NCI-H1048 (cell line): ENCODE data around the gene GJA10.

Experiments used
- DNase-seq: peaks from one replicate; lab custom pipeline; 2025; lab: John Stamatoyannopoulos, UW

Gene GJA10

DNA sequence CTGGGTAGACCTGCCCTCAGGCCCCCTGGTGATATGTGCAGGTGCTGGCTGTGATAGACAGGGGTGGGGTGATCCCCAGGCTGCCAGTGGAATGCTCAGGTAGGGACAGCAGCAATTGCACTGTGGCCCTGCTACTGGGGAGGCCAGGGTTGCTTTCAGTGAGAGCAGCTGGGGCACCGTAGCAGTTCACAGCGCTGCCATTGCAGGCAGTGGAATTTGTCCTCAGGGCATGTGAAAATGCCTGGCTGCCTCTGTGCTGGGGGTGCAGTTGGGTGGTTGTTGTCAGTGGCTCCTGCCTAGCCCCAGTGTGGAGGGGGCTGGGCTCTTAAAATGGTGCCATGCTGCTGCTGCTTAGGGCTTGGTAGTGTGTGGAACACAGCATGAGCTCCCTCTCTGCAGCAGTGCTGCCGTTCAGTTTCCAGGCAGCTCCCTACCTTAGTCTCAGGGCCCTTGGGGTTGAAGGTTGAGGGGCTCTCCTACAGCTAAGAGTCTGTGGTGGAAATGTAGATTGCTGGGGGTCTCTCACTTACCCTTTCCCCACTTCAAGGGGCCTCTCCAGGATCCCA lies 23.6 kb downstream of the GJA10 start:
- DNase-seq, result no peak

GRCh38 chr6:89921197-89921596 lies 26.9 kb downstream of the GJA10 start:
- DNase-seq, result no peak

GRCh38 chr6:89921691-89922090 lies 27.4 kb downstream of the GJA10 start:
- no peak for DNase-seq

DNA sequence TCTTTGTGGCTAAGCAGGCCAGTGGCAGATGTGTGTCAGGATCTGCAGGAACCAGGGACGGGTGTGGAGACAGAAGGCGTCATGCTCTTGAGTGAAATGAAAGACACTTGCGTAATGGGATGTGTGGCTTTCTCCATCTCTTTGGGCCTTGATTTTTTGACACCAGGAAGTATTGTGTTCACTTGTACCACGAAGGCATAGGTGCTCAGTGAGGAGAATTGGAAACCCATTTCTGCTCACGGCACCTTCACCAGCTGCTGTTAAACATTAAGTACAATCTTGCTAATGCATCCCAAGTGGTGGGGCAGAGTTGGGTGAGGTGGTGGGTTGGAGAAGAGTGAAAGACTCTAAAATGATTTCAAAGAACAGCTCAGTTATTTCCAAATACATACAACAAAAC lies 30.0 kb downstream of the GJA10 start:
- no peak for DNase-seq

DNA sequence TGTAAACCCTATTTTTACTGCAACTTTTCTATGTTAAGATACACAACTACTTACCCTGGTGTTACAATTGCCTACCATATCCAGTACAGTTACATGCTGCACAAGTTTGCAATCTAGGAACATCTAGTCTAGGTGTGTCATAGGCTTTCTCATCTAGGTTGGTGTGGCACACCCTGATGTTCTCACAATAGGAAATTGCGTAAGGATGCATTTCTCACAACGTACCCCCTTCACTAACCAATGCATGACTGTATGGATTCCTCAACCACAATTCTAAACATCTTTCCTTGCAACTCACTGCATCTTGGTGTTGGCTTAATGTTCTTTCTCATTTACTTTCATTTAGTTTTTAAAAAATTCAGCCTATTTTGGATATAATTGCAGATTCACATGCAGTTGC lies 31.6 kb downstream of the GJA10 start:
- no peak for DNase-seq

DNA sequence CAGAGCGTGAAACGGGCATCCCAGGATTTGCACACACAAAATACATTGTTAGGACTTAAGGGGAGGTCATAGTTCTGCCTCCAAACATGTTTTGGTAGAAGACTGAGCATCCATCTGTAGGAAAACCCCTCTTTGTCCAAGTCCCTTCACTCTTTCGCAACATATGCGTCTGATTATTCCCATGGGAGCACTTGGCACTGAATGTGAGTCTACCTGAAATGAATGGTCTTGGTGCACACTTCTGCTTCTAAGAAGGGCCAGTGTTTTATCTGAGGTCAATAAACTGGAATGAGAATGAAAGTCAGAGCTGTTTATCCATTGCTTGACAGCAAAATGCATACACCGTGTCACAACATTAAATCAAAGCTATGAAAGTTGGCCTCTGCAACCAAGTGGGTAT lies 33.0 kb downstream of the GJA10 start:
- no peak for DNase-seq

DNA sequence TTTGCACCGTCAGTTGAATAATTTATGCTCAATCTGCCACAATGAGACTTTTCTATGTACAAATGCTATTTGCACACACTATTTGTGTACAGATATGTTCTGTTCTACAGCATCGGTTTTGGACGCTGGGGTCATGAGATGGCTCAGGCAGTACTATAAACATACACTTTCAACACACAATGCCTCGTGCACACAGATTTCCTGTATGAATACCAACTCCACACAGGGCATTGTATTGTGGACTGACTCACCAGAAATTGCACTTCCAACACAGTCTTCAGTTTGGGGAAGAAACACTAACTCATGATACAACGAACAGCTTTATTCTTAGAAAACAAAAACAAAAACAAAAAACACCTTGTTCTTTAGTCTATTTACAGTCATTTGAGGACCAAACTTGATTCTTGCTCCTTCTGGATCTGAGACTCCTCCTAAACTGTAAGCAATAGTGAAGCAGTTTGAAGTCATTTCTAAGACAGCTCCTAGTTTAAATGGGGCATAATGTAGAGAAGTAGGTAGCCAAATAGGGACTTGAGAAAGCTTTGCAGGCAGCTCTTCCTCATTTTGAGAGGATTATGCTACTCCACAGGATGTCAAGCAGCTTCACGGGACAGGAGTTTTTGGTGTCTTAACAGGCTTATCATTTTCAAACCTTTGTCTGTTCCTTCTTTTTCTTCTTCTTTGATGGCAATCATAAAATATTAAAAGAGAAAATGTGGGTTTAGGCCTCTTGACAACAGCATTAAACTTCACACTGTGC lies 33.7 kb downstream of the GJA10 start:
- no peak for DNase-seq

DNA sequence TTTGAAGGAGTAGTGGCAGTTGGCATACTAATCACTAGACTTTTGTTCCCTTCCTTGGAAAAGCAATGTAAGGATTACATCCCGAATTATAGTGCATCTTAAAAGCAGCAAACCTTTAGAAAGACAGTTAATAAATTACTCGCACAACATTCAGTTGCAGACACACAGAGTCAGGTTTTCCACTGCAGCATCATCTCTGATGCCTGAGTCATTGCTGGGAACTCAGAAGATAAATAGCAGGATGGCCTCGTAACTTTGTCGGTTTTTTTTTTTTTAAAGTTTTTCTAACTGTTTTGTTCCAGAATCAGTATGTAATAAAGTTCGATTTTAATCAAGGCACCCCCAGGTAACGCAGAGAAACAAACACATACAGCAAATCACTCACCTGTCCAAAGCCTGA lies 34.3 kb downstream of the GJA10 start:
- DNase-seq, result no peak

GRCh38 chr6:89930789-89931188 lies 36.5 kb downstream of the GJA10 start:
- DNase-seq, result no peak

DNA sequence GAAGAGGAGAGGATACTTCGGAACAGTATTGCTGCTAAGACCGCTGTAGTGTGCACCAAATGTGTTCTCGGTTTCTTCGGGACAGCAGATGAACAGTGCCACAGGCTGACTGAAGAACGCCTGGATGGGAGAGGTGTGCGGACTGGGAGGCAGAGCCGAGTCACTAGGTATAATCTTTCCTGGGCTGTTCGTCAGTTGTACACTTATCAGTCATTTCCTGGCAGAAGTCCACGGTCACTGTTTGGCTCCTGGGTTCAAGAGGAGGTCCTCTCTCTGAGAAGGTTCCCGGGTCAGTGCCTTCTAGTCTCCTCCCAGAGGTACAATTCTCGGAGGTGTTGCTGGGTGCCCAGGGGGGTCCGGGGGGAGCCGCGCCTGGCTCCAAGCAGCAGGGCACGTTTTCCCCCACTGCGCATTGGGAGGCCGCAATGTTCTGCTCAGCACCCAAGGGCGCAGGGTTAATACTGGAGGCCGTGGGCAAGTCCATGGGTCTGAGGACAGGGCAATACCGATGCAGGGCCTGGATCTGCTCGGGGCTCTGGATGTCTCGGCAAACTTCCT lies 38.1 kb downstream of the GJA10 start:
- no peak for DNase-seq

GRCh38 chr6:89934685-89935366 lies 40.6 kb downstream of the GJA10 start:
- DNase-seq, result no peak

GRCh38 chr6:89936177-89936576 lies 41.9 kb downstream of the GJA10 start:
- DNase-seq, result no peak

GRCh38 chr6:89938014-89938413 lies 43.7 kb downstream of the GJA10 start:
- DNase-seq, result no peak

DNA sequence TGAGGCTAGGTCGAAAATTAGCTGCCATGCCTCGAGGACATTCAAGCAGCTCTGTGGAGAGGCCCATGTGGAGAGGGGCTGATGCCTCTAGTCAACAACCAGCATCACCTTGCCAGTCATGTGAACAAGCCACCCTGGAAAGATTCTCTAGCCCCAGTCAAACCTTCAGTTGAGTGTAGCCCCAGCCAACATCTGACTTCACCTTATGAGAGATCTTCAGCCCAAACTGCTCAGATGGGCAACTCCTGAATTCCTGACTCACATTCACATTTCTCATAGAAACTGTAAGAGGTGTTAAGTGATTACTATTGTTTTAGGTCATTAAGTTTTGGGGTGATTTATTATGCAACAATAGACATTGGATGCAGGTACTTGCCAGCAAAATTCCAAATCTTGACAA lies 44.9 kb downstream of the GJA10 start:
- DNase-seq, result no peak

GRCh38 chr6:89940225-89941027 lies 46.2 kb downstream of the GJA10 start:
- peak; percentile 65 for DNase-seq

- DNase-seq, result peak; percentile 49
These were observed 46.9 kb downstream of the GJA10 start for GRCh38 chr6:89941031-89941762.

- DNase-seq, result no peak
These were observed 47.7 kb downstream of the GJA10 start for GRCh38 chr6:89941763-89942497.

- DNase-seq, result no peak
These were observed 48.3 kb downstream of the GJA10 start for GRCh38 chr6:89942601-89943000.

DNA sequence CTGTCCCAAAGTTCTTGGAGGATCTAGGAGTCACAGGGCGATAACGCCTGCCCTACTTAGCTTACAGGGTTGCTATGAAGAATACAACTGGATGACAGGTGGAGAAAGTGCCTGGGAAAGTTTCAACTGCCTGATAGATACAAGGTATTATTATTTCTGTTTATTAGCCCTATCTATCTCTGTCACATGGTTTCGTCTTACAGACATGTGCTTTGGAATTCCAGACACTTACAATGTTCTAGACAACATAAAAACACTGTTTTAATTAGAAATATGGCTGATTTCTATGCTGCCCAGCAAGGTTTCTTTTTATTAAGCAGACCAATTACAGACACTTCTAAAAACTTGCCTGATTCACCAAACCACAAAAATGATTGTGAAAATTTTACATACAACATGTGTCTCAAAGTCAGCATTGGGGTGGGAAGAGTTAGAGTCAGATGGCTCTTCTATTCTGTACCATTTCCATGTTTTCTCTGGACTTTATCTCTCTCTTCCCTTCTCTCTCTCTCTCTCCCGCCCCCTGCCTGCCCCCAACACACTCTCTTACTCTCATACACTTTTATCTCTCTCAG lies 50.0 kb downstream of the GJA10 start:
- DNase-seq, result no peak

DNA sequence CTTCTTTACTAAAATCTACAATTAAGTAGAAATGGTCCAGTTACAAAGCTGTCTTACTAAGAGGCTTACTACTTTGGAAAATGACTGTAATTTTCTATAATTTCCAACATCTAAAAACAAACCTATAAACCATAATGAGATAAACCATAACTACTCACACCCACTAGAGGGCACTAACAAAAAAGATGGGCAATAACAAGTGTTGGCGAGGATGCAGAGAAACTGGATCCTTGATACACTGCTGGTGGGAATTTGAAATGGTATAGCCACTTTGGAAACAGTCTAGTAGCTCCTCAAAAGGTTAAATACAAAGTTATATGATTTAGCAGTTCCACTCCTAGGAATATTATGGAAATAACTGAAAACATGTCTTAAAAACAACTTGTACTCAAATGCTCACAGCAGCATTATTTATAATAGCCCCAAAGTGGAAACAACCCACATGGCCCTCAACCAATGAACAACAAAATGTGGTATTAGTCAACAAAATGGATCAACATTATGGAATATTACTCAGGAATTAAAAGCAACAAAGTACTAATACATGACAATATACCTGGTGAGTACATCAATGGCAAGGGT lies 50.6 kb downstream of the GJA10 start:
- no peak for DNase-seq
